ENCODE measurements around the gene ZNF732.

The ZNF732 gene

GRCh38 chr4:234178-234577 is 71.1 kb downstream of the ZNF732 start:
- H3K4me3 ChIP-seq (ENCODE audit: low read depth, low read length): no peak overlapping the region
- no peak for DNase-seq (ENCODE audit: low read depth)
- TF ChIP-seq, protein P1, sequence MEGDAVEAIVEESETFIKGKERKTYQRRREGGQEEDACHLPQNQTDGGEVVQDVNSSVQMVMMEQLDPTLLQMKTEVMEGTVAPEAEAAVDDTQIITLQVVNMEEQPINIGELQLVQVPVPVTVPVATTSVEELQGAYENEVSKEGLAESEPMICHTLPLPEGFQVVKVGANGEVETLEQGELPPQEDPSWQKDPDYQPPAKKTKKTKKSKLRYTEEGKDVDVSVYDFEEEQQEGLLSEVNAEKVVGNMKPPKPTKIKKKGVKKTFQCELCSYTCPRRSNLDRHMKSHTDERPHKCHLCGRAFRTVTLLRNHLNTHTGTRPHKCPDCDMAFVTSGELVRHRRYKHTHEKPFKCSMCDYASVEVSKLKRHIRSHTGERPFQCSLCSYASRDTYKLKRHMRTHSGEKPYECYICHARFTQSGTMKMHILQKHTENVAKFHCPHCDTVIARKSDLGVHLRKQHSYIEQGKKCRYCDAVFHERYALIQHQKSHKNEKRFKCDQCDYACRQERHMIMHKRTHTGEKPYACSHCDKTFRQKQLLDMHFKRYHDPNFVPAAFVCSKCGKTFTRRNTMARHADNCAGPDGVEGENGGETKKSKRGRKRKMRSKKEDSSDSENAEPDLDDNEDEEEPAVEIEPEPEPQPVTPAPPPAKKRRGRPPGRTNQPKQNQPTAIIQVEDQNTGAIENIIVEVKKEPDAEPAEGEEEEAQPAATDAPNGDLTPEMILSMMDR (conservative IDR thresholded peaks at IDR 0.05; ENCODE audit: low read depth, low read length): no peak

GRCh38 chr4:223913-224497 is 81.3 kb downstream of the ZNF732 start:
- TF ChIP-seq, protein P1 (conservative IDR thresholded peaks at IDR 0.05; ENCODE audit: low read depth, low read length): no peak
- H3K4me3 ChIP-seq (ENCODE audit: low read depth, low read length): no peak overlapping the region
- DNase-seq (ENCODE audit: low read depth): no peak
